ENCODE data around the gene CLVS2. TPM values are rescaled to one million over a fixed set of nuclear protein-coding genes. Genes with fewer than 3 reads are reported as not detected.

CLVS2 gene
- total RNA-seq, 4 donors from 2014 or later: 0.09 to 0.13 TPM; not detected in 2

DNA sequence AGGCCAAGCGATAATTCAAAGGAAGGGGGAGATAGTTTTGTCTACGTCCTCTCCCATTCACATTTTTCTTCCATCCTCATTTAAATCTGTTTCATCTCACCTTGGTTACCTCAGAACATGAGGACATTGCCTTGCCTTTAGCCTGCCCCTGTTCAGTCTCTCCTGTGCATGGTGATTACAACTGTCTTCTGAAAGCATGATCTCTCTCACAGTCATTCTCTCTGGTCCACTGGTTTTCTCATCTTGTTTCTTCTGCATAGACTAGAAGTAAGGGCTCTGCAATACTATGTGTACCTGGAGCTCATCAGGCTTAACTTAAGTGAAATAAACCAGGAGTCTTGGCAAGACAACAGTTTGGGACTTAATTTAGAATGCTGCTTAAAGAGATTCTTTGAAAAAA, 31.4 kb downstream of the CLVS2 start:
- no peak for DNase-seq

DNA sequence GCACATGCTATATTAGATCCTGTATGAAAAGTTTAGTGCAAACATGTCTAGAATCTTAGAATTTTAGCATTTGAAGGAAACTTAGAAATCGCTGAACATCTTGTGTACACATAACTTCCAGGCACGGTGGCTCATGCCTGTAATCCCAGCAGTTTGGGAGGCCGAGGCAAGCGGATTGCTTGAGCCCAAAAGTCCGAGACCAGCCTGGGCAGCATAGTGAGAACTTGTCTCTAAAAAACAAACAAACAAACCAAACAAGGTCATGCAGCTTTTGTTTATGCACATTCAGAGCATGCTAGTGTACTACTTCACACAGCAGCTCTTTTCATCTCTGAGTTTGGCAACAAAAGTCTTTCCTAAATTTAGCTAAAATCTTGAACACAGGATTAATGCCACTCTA, 32.2 kb downstream of the CLVS2 start:
- Histone ChIP-seq H3K27ac (no peak overlapping the region), H3K36me3 (no peaks in the 10 kb centered on the region), H3K4me3 (no peak overlapping the region), H3K4me1 (no peaks in the 10 kb centered on the region), H3K9me3 (no peaks in the 10 kb centered on the region), H3K27me3 (no peaks in the 10 kb centered on the region)
- no peak for TF ChIP-seq POLR2A (IDR thresholded peaks at IDR 0.05)
- DNase-seq: no peak

More for the DNA sequence above, 31.4 kb downstream of the CLVS2 start:
- Histone ChIP-seq H3K9me3 (no peaks in the 10 kb centered on the region), H3K4me1 (no peaks in the 10 kb centered on the region), H3K27ac (no peak overlapping the region), H3K27me3 (no peaks in the 10 kb centered on the region), H3K4me3 (no peak overlapping the region), H3K36me3 (no peaks in the 10 kb centered on the region)
- no peak for TF ChIP-seq POLR2A (IDR thresholded peaks at IDR 0.05)
- TF ChIP-seq, protein P1, sequence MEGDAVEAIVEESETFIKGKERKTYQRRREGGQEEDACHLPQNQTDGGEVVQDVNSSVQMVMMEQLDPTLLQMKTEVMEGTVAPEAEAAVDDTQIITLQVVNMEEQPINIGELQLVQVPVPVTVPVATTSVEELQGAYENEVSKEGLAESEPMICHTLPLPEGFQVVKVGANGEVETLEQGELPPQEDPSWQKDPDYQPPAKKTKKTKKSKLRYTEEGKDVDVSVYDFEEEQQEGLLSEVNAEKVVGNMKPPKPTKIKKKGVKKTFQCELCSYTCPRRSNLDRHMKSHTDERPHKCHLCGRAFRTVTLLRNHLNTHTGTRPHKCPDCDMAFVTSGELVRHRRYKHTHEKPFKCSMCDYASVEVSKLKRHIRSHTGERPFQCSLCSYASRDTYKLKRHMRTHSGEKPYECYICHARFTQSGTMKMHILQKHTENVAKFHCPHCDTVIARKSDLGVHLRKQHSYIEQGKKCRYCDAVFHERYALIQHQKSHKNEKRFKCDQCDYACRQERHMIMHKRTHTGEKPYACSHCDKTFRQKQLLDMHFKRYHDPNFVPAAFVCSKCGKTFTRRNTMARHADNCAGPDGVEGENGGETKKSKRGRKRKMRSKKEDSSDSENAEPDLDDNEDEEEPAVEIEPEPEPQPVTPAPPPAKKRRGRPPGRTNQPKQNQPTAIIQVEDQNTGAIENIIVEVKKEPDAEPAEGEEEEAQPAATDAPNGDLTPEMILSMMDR (IDR thresholded peaks at IDR 0.05): no peak

DNA sequence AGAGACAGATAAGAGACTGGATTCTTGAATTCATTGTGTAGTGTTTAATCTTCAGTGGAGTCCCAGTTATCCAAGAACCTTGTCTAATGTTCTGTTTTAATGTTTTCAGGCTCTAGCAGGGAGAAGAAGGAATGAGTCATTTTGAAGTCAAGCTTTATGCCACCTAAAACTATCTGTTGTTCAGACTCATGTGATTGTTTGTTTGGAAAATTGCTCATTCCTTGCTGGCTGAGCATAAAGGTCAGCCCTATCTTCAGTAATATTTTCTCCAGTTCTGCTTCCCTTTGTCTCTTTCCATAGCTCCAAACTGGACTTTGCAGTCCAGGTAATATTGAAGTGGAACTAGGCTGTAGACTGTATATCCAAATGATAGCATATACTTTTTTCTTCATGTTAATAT, 34.2 kb downstream of the CLVS2 start:
- H3K27me3 ChIP-seq: no peaks in the 10 kb centered on the region
- no peak overlapping the region for H3K4me3 ChIP-seq
- TF ChIP-seq POLR2A (IDR thresholded peaks at IDR 0.05): no peak
- TF ChIP-seq, protein P1 (IDR thresholded peaks at IDR 0.05): no peak
- no peaks in the 10 kb centered on the region for H3K4me1 ChIP-seq
- no peak overlapping the region for H3K27ac ChIP-seq
- no peaks in the 10 kb centered on the region for H3K9me3 ChIP-seq
- DNase-seq: no peak
- no peaks in the 10 kb centered on the region for H3K36me3 ChIP-seq

DNA sequence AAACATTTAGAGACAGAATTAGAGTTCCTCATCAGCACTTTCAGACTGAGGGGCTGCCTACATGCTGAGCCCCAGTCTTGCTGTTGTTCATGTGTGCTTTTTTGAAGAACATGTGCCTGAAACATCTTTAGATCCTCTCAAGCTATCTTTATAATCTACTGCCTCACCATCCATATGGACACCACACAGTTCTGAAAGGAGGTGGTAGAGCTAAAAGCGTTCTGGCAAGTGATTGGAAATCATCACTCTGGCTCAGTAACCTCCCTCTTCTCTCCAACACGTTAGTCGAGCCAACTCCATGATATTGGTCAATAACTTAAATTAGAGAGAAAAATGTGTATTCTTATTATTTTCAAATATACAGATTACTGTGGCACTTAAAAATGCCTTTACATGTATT, 40.6 kb downstream of the CLVS2 start:
- no peaks in the 10 kb centered on the region for H3K27me3 ChIP-seq
- TF ChIP-seq POLR2A (IDR thresholded peaks at IDR 0.05): no peak
- TF ChIP-seq, protein P1 (IDR thresholded peaks at IDR 0.05): no peak
- no peaks in the 10 kb centered on the region for H3K4me1 ChIP-seq

DNA sequence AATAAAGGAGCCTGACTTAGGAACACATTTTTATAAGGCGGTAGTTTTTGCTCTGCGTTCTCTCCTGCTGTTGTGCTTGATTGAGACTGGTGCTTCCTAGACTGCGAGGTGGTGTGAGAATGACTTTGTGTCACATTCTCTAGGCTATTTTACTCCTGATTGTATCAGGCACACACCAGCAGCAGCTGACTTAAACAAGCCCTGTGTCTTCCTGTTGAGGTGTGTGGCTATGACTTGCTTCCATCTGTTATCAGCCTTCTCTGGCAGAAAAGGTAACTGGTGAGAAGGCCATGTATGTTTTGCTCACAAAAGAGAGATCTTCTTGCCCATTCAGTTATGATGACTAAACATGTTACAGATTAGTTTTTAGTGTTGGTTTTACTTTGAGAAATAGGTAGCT, 43.4 kb downstream of the CLVS2 start:
- Histone ChIP-seq H3K4me1 (no peaks in the 10 kb centered on the region), H3K27ac (no peak overlapping the region), H3K36me3 (no peaks in the 10 kb centered on the region), H3K9me3 (no peaks in the 10 kb centered on the region), H3K27me3 (no peaks in the 10 kb centered on the region), H3K4me3 (no peak overlapping the region)
- DNase-seq: no peak
- TF ChIP-seq, protein P1 (IDR thresholded peaks at IDR 0.05): no peak
- TF ChIP-seq POLR2A (IDR thresholded peaks at IDR 0.05): no peak

More for the DNA sequence above, 40.6 kb downstream of the CLVS2 start:
- Histone ChIP-seq H3K9me3 (no peaks in the 10 kb centered on the region), H3K4me3 (no peak overlapping the region), H3K27ac (no peak overlapping the region), H3K36me3 (no peaks in the 10 kb centered on the region)
- DNase-seq: no peak

DNA sequence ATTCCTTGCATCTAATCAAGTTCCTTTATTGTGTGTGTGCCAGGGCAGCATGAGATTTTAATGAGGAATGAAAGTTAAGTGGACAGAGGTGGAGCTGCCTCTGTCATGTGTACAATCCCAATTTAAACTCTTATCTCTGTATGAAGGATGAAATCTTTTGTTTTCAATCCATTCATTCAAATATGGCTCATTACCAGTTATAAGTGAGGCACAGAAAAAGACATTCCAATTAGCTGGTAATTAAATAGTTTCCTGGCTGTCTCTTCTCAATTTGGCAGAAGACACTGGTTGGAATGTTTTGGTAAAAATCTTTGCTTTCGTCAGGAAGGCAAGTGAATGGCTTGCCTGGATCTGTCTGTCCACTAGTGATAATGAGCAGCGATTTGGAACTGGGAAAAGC, 46.4 kb downstream of the CLVS2 start:
- H3K9me3 ChIP-seq: no peaks in the 10 kb centered on the region
- H3K4me1 ChIP-seq: no peaks in the 10 kb centered on the region
- H3K4me3 ChIP-seq: no peak overlapping the region
- DNase-seq: no peak
- H3K27me3 ChIP-seq: no peaks in the 10 kb centered on the region
- no peaks in the 10 kb centered on the region for H3K36me3 ChIP-seq
- no peak overlapping the region for H3K27ac ChIP-seq
- TF ChIP-seq POLR2A (IDR thresholded peaks at IDR 0.05): no peak
- TF ChIP-seq, protein P1 (IDR thresholded peaks at IDR 0.05): no peak

Measured in Peyer's patch (tissue), 4 donors.